Lower lobe of right lung (tissue), 2 donors: Measurements from ENCODE around the gene SPG11. TPM values are rescaled to one million over a fixed set of nuclear protein-coding genes. Genes with fewer than 3 reads are reported as not detected.
"Not testable (repeated sequence)": the region's sequence is repeated elsewhere in the genome, so short reads cannot be mapped to it uniquely, and the experiment has no call there.

ENCODE experiments used
- ATAC-seq, 2 donors: fragments of 200-7000 bp; cut with Tn5 transposase; one replicate each; pipeline ENCODE4 v1.9.1; 2020 to 2022; ENCODE audit warnings: mild to moderate bottlenecking in 2 of 2, moderate library complexity in 2 of 2
- DNase-seq: peaks from one replicate; pipeline ENCODE4 v3.0.0-alpha.2; 2020
- H3K27ac ChIP-seq: fragments of 200-600 bp; one replicate; pipeline ENCODE4 v1.8.0; 2022
- H3K27me3 ChIP-seq: fragments of 200-600 bp; one replicate; pipeline ENCODE4 v1.8.0; 2022; ENCODE audit warnings: low read depth
- H3K36me3 ChIP-seq: fragments of 200-600 bp; one replicate; pipeline ENCODE4 v1.8.0; 2022; ENCODE audit warnings: mild to moderate bottlenecking
- H3K4me1 ChIP-seq: fragments of 200-600 bp; one replicate; pipeline ENCODE4 v1.8.0; 2022
- H3K4me3 ChIP-seq: fragments of 200-600 bp; one replicate; pipeline ENCODE4 v1.8.0; 2022; ENCODE audit warnings: mild to moderate bottlenecking
- H3K9me3 ChIP-seq: fragments of 200-600 bp; one replicate; pipeline ENCODE4 v1.8.0; 2022
- intact Hi-C: fragments of 100-400 bp; cut with DNase I; formaldehyde crosslinking; loops from one replicate; pipeline ENCODE4 v1.11.0; 2022
- total RNA-seq: library from RNA; stranded (reverse); fragmentation: NEBNext Ultra II Directional; extraction: Animal tissue kit (Norgen Biotek cat#: 25700); gene quantifications from one replicate; pipeline ENCODE4 v1.2.1, GENCODE V29; 2021
- TF ChIP-seq, protein P1 (sequence below): fragments of 200-600 bp; IDR thresholded peaks from one replicate; pipeline ENCODE4 v1.8.0; 2022; ENCODE audit warnings: antibody characterized with exemption, mild to moderate bottlenecking
- donor health status: DM: no; HTN: yes; CAD: no; lungs with severe emphysema.

Gene SPG11
- total RNA-seq, 1 donor from 2014 or later: 99.7 TPM

GRCh38 chr15:44545913-44546802 is 117.3 kb downstream of the SPG11 start:
- H3K27ac ChIP-seq: no peak overlapping the region
- no peak for DNase-seq
- peak in 1 of 2 donors; percentile 36 for ATAC-seq
- H3K27me3 ChIP-seq: no peaks in the 10 kb centered on the region
- TF ChIP-seq, protein P1, sequence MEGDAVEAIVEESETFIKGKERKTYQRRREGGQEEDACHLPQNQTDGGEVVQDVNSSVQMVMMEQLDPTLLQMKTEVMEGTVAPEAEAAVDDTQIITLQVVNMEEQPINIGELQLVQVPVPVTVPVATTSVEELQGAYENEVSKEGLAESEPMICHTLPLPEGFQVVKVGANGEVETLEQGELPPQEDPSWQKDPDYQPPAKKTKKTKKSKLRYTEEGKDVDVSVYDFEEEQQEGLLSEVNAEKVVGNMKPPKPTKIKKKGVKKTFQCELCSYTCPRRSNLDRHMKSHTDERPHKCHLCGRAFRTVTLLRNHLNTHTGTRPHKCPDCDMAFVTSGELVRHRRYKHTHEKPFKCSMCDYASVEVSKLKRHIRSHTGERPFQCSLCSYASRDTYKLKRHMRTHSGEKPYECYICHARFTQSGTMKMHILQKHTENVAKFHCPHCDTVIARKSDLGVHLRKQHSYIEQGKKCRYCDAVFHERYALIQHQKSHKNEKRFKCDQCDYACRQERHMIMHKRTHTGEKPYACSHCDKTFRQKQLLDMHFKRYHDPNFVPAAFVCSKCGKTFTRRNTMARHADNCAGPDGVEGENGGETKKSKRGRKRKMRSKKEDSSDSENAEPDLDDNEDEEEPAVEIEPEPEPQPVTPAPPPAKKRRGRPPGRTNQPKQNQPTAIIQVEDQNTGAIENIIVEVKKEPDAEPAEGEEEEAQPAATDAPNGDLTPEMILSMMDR: peak; percentile 15
- H3K9me3 ChIP-seq: no peaks in the 10 kb centered on the region
- H3K4me1 ChIP-seq: peaks cover 48% of the 10 kb centered on the region
- H3K4me3 ChIP-seq: no peak overlapping the region
- intact Hi-C loops: no loop called here
- H3K36me3 ChIP-seq: peaks cover 14% of the 10 kb centered on the region

- H3K4me1 ChIP-seq: peaks cover 40% of the 10 kb centered on the region
- H3K36me3 ChIP-seq, H3K27me3 ChIP-seq, H3K9me3 ChIP-seq, ATAC-seq, H3K4me3 ChIP-seq, DNase-seq, H3K27ac ChIP-seq, intact Hi-C loops: not testable (repeated sequence)
These were observed 118.7 kb downstream of the SPG11 start for GRCh38 chr15:44544745-44545144.

GRCh38 chr15:44542596-44542995 is 120.9 kb downstream of the SPG11 start:
- Histone ChIP-seq H3K9me3 (no peaks in the 10 kb centered on the region), H3K4me3 (no peak overlapping the region), H3K27ac (no peak overlapping the region), H3K4me1 (peaks cover 56% of the 10 kb centered on the region), H3K36me3 (peaks cover 8% of the 10 kb centered on the region), H3K27me3 (no peaks in the 10 kb centered on the region)
- DNase-seq: no peak
- TF ChIP-seq, protein P1: no peak
- intact Hi-C loops: no loop called here
- no peak for ATAC-seq

- DNase-seq (no peak), ATAC-seq (no peak)
- H3K4me3 ChIP-seq: no peak overlapping the region
- no peaks in the 10 kb centered on the region for H3K9me3 ChIP-seq
- intact Hi-C loops: no loop called here
- H3K36me3 ChIP-seq: peaks cover 8% of the 10 kb centered on the region
- H3K4me1 ChIP-seq: peaks cover 56% of the 10 kb centered on the region
- H3K27me3 ChIP-seq: no peaks in the 10 kb centered on the region
- no peak overlapping the region for H3K27ac ChIP-seq
- TF ChIP-seq, protein P1: no peak
These were observed 122.0 kb downstream of the SPG11 start for GRCh38 chr15:44541282-44541958.

GRCh38 chr15:44537735-44538240 is 125.7 kb downstream of the SPG11 start:
- Histone ChIP-seq H3K27me3 (no peaks in the 10 kb centered on the region), H3K4me1 (peaks cover 48% of the 10 kb centered on the region), H3K9me3 (no peaks in the 10 kb centered on the region), H3K36me3 (peaks cover 8% of the 10 kb centered on the region), H3K4me3 (peak overlapping the region; percentile 96), H3K27ac (peak overlapping the region; percentile 93)
- intact Hi-C loops: no loop called here
- ATAC-seq (no peak), DNase-seq (no peak)
- TF ChIP-seq, protein P1: no peak
